Glomerular visceral epithelial cell (primary cell): ENCODE results near the gene CTNNA3.

ENCODE experiments used
- DNase-seq: peaks from one replicate; pipeline ENCODE4 v3.0.0-alpha.2; 2016; ENCODE audit errors: extremely low spot score

The CTNNA3 gene

GRCh38 chr10:66102756-66103155, 1593.2 kb downstream of the CTNNA3 start:
- DNase-seq, result no peak

- DNase-seq, result no peak
Measured at GRCh38 chr10:66098595-66099480, 1597.2 kb downstream of the CTNNA3 start.

GRCh38 chr10:66095610-66096009, 1600.4 kb downstream of the CTNNA3 start:
- no peak for DNase-seq

- DNase-seq, result no peak
Measured at GRCh38 chr10:66085906-66086305, 1610.1 kb downstream of the CTNNA3 start.

GRCh38 chr10:66071907-66072306, 1624.1 kb downstream of the CTNNA3 start:
- DNase-seq, result no peak

GRCh38 chr10:66058594-66058993, 1637.4 kb downstream of the CTNNA3 start:
- DNase-seq, result no peak

- DNase-seq, result no peak
Measured at GRCh38 chr10:66049335-66049734, 1646.7 kb downstream of the CTNNA3 start.

GRCh38 chr10:66045859-66046258, 1650.1 kb downstream of the CTNNA3 start:
- no peak for DNase-seq

- DNase-seq, result no peak
Measured at GRCh38 chr10:66041771-66042170, 1654.2 kb downstream of the CTNNA3 start.

GRCh38 chr10:66038623-66039022, 1657.4 kb downstream of the CTNNA3 start:
- DNase-seq, result no peak

- DNase-seq, result no peak
Measured at GRCh38 chr10:66026321-66026720, 1669.7 kb downstream of the CTNNA3 start.

GRCh38 chr10:66025186-66025585, 1670.8 kb downstream of the CTNNA3 start:
- DNase-seq, result no peak

- DNase-seq, result no peak
Measured at GRCh38 chr10:66021423-66021822, 1674.6 kb downstream of the CTNNA3 start.

- DNase-seq, result no peak
Measured at GRCh38 chr10:66008221-66008620, 1687.8 kb downstream of the CTNNA3 start.

GRCh38 chr10:66006411-66006810, 1689.6 kb downstream of the CTNNA3 start:
- no peak for DNase-seq

GRCh38 chr10:65993451-65993850, 1702.5 kb downstream of the CTNNA3 start:
- DNase-seq, result no peak

GRCh38 chr10:65968871-65969270, 1727.1 kb downstream of the CTNNA3 start:
- DNase-seq, result no peak

- DNase-seq, result no peak
Measured at GRCh38 chr10:65968437-65968836, 1727.6 kb downstream of the CTNNA3 start.

- no peak for DNase-seq
Measured at GRCh38 chr10:65964205-65964604, 1731.8 kb downstream of the CTNNA3 start.

GRCh38 chr10:65952086-65952485, 1743.9 kb downstream of the CTNNA3 start:
- DNase-seq, result no peak

- DNase-seq, result no peak
Measured at GRCh38 chr10:65950075-65950474, 1745.9 kb downstream of the CTNNA3 start.

GRCh38 chr10:65949526-65949925, 1746.5 kb downstream of the CTNNA3 start:
- no peak for DNase-seq

GRCh38 chr10:65945061-65945460, 1750.9 kb downstream of the CTNNA3 start:
- no peak for DNase-seq

GRCh38 chr10:65943451-65943850, 1752.5 kb downstream of the CTNNA3 start:
- no peak for DNase-seq
